HG02970 (cell line): Measurements from ENCODE around the gene HAUS1.
"Not testable (repeated sequence)": the region's sequence is repeated elsewhere in the genome, so short reads cannot be mapped to it uniquely, and the experiment has no call there.

Experiments used
- ATAC-seq: cut with Tn5 transposase; IDR thresholded peaks from one replicate; pipeline ENCODE4 v1.9.1; 2021; ENCODE audit warnings: mild to moderate bottlenecking, moderate library complexity, moderate number of reproducible peaks; ENCODE audit not compliant: unreplicated experiment, low FRiP score

Gene HAUS1

GRCh38 chr18:46084431-46084830 lies 19.8 kb upstream of the HAUS1 start:
- ATAC-seq = no peak

DNA sequence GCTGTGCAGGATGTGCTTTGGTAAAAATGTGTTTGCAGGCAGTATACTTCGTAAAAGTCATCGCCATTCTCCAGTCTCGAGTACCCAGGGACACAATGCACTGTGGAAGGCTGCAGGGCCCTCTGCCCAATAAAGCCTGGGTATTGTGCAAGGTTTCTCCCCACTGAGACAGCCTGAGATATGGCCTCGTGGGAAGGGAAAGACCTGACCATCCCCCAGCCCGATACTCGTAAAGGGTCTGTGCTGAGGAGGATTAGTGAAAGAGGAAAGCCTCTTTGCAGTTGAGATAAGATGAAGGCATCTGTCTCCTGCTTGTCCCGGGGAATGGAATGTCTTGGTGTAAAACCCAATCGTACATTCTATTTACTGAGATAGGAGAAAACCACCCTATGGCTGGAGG lies 15.7 kb upstream of the HAUS1 start:
- ATAC-seq = not testable (repeated sequence)

GRCh38 chr18:46095532-46095931 lies 8.7 kb upstream of the HAUS1 start:
- no peak for ATAC-seq

GRCh38 chr18:46096651-46097300 lies 7.4 kb upstream of the HAUS1 start:
- no peak for ATAC-seq

GRCh38 chr18:46097431-46097800 lies 6.8 kb upstream of the HAUS1 start:
- ATAC-seq = peak; percentile 9

DNA sequence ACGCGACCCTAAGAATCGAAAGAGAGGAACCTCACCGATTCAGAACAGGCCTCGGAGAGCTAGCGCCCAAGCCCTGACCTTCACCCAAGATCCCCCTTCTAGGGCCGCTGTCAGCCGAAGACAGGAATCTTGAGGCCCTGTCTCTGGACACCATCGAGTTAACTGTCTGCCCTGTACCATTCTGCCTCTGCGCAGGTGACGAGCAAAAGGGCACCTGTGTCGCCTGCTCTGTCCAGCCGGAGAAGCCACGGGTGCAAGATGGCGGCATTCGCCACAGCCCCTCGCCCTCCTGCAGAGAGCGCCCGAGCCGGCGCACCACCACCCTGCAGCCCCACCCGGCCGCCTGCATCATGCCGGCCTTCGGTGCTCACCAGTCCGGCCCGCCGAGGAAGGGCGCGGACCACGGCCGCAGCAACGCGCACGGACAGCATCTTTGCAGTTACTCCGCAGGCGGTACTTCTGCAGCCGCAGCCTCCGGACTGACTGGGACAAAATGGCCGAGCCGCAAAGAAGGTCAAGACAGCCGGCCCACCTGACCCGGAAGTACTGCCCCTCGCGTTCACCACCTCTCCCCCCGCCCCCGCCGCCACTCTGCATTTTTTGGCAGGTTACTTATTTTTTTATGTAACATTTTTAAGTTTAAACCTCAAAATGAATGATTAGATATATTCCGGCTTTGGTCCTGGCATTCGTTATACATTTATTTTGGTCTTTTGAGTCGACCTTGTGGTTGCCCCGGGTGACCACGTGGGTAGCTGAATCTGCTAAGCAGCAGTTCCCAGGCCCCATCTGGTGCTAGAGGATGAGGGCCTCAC lies 6.2 kb upstream of the HAUS1 start, which contains the start of gene ATP5F1A:
TSS of gene ATP5F1A (minus strand) at position 496 of the 815 bp plus-strand sequence. CDS start at position 431, 65 bp downstream.
- ATAC-seq = peak; percentile 76

DNA sequence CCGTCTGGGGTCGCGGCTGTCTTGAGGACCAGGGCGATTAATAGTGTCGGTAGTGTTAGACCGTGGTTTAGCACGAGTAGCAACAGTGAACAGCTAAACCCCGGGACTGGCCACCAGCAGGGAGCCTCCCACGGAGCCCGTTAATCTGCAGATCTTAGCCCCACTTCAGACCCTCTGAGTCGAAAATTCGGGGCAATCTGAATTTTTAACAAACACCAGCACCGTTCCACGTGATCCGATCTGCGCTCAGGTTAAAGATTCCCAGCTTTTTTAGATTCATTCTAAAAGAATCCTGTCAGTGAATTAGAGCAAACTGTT lies 5.6 kb upstream of the HAUS1 start:
- ATAC-seq = no peak

DNA sequence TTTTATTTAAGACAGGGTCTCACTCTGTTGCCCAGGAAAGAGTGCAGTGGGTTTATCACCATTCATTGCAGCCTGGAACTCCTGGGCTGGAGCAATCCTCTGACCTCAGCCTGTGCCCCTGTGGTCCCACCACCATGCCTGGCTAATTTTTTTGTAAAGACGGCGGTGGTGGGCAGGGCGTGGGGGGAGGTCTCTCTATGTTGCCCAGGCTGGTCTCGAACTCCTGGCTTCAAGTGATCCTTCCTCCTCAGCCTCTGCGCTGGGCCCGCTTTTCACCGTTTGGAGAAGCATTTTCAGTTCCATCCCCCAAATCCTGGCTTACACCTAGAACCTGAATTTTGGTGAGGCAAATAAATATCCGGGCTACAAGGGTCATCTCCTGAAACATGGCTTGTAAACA lies 4.7 kb upstream of the HAUS1 start:
- ATAC-seq = no peak

DNA sequence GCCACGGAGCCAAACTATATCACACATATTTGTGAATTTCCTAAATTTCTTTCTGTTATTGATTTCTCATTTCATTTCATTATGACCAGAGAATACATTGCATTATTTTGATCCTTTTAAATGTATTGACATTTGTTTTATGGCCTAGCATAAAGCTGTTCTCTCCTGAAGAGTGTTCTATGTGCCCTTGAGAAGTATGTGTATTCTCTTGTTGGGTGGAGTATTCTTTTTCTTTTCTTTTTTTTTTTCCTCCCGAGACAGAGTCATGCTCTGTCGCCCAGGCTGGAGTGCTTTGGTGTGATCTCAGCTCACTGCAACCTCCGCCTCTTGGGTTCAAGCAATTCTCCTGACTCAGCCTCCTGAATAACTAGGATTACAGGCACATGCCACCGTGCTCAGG lies 5.2 kb downstream of the HAUS1 start:
- no peak for ATAC-seq

GRCh38 chr18:46110406-46110805 lies 6.2 kb downstream of the HAUS1 start:
- no peak for ATAC-seq

DNA sequence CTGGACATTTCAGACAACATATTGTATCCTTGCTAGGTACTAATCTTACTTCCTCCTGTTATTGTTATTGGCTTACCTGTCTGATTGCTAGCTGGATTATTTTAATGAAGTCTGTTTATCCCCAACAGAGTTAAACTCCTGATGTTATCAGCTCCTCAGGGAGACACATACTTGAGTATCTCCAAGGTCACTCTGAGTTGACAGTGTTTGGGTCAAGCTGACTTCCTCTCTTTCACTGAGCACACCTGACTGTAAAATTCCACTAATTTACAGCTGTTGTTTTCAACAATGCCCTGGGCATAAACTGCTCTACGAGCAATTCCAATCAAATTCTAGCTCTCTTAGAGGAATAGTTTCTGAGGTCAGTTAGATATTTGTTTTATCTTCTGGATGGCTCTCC lies 9.6 kb downstream of the HAUS1 start:
- no peak for ATAC-seq

DNA sequence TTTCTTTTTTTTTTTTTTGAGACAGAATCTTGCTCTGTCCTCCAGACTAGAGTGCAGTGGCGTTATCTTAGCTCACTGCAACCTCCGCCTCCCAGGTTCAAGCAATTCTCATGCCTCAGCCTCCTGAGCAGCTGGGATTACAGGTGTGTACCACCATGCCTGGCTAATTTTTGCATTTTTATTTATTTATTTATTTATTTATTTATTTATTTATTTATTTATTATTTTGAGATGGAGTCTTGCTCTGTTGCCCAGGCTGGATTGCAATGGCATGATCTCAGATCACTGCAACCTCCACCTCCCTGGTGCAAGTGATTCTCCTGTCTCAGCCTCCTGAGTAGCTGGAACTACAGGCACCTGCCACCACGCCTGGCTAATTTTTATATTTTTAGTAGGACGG lies 22.4 kb downstream of the HAUS1 start:
- not testable (repeated sequence) for ATAC-seq

DNA sequence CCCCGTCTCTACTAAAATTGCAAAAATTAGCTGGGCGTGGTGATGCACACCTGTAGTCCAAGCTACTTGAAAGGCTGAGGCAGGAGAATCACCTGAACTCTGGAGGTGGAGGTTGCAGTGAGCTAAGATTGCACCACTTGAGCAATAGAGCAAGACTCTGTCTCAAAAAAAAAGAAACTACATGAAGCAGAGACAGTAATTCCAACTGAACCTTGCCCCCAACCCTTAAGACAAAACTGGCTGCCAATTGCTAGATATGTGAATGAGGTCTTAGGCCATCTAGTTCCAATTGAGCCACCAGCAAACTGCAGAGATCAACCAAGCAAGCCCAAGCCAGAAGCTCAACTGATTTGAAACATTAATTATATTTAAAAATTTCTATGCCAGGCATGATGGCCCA lies 25.9 kb downstream of the HAUS1 start:
- no peak for ATAC-seq

DNA sequence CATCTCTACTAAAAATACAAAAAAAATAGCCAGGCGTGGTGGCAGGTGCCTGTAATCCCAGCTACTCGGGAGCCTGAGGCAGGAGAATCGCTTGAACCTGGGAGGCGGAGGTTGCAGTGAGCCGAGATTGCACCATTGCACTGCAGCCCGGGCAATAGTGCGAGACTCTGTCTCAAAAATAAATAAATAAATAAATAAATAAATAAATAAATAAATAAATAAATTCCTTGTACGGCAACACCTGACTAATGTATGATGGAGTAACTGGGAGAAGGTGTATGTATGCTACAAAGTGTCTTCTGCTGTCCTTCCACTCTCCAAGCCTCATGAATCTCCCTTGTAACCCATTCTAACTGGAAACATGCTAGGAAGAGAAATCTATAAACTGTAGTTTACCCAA lies 26.4 kb downstream of the HAUS1 start:
- ATAC-seq = not testable (repeated sequence)

DNA sequence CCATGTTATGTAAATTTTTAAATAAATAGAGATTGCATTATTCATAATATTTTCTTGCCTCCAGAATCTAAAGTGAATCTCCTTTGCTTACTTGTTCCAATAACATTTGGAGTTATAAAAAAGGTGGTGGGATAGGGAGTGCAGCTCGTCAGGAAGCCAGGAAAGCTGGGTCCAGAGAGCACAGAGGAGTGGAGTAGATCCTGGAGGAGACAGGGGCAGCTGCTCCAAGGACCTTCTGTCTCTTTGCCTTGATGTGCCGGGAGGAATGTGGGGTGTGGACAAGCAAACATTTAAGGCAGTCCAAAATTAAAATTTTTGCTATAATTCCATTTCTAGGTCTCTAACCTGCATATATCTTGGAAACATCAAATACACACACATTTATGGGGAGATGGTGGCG lies 29.3 kb downstream of the HAUS1 start:
- ATAC-seq = no peak

DNA sequence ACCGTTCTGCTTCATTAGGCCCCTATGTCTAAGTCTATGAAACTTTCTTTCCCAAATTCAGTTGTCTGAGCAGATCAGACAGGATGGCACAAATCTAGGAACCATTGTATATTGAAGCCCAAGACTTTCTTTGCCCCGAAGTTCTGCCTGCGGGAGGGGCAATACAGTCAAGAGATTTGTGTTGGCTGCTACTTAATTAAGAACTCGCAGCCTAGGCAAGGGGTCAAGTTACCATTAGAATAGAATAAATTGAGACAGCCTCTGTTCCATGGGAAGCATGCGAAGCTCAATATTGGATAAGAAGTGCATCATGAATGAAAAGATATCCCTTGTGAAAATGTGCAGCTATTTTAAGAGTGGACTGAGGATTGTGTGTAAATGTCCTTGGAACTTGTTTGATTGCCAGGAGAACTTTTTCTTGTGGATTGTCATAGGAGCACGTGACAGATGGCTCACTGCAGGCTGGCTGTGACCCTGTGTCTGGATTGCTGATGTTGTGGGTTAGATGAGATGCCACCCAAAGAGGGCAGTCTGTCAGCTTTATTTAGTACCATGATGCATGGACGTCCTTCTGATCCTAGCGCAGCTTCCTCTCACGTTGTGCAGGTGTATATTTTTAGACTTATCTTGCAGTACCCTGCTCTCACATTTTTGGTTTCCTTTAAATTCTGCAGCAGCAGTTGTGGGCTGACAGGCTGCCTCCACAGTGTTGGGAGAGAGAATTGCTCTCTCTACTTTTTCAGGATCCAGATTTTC lies 30.9 kb downstream of the HAUS1 start:
- no peak for ATAC-seq

GRCh38 chr18:46140173-46140572 lies 36.0 kb downstream of the HAUS1 start:
- no peak for ATAC-seq

DNA sequence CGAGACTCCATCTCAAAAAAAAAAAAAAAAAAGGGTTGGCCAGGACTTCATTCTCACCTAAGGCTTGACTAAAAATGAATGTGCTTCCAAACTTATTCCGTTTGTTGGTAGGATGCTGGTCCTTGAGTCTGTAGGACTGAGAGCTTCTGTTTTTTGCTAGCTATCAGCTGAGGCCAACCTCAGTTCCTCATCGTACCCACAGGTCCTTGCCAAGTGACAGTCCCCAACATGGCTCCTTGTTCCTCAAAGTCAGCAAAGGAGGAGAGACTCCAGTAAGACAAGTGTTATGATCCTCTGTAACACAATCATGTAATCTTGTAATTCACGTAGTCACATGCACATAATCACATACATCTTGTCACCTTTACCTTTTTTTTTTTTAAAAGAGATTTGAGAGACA lies 37.0 kb downstream of the HAUS1 start:
- no peak for ATAC-seq

GRCh38 chr18:46148810-46149209 lies 44.6 kb downstream of the HAUS1 start:
- no peak for ATAC-seq

DNA sequence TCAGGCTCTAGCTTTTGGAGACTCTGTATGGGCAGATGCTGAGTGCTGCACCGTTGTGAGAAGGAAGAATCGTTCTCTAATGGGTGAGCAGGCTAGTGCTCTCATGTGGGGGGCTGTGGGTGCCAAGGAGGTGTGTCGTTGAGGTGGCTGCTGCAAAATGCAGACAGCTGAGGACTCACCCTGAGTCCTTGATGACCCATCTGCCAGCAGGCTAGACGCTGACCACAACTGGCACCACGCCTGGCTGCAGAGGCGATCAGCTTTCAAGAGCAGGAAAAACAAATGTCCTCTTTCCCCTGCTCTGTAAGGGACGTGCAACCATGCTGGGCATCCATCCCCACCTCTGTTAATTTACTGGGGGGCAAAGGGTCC lies 48.2 kb downstream of the HAUS1 start:
- no peak for ATAC-seq

DNA sequence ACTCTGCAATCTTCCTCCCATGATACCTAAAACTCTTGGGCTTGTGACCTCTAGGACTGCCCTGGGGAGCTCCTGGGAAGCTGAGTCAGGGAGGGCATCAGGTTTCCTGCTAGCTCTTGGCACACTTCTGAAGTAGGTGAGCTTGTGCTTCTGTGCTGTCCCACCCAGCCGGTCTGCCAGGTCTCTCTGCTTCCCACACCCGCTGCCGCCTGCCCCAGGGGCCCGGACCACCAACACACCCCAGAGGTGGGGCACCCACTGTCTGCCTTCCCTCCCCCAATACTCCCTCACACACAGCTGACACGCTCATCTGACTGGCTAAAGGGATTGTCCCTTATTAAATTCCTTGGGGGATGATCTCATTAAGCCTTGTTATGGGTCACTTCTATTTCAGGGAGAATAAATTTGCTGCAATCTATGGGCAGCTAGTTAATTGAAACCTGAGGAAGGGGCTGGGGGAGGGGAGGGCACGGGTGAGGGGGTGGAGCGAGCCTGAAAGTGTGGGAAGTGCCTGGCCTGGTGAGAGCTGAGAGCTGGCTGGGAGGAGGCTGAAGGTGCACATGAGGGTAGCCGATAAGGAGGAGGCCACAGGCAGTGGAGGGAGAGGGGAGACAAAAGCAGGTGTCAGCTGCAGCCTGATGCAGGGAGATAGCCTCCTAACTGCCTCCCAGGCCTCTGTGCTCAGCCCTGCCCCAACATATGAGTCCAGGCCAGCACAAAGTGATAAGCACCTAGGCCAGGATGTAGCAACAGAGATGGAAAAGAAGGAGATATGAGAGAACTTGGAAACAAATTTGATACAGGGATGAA lies 48.8 kb downstream of the HAUS1 start:
- ATAC-seq = no peak
